SKM-1 (cell line): ENCODE results near the gene RAB13.

Experiments
- DNase-seq: peaks from one replicate; lab custom pipeline; 2025; ENCODE audit not compliant: unreplicated experiment; lab: John Stamatoyannopoulos, UW

RAB13 gene

DNA sequence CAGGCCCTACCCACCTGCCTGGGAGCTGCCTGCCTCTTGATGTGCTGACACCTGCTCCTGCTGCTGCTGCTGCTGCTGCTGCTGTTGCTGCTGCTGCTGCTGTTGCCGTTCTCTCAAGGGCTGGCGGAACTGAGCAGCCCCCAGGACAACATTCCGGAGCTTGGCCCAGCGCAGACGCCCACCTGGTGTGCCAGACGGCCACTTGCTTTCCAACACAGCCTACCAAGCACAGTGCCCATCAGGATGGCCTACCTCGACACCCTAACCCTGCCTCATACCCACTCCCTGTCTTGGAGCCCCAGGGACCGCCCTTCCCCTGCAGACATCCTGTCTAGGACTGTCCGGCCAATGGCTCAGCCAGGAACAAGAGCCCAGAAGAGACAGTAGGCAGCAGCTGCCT lies 51.4 kb downstream of the RAB13 start:
- DNase-seq, result no peak

DNA sequence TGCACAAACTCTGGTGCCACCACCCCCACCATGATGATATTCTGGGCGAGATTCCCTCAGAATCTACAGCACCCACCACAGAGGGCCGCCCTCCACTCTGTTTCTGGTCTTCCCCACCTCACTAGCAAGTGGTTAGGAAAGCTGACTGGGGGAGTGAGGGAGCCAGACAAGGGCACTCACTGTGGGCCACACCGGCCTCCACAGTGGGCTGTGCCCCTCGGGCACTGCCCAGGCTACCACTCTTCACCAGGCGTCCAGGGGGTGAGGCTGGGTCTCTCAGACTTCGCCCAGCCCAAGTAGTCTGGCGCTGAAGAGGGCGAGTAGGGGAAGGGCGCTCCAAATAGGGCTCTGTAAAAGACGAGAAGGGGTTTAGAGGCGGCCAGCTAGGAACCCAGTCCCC lies 52.2 kb downstream of the RAB13 start:
- DNase-seq, result no peak

DNA sequence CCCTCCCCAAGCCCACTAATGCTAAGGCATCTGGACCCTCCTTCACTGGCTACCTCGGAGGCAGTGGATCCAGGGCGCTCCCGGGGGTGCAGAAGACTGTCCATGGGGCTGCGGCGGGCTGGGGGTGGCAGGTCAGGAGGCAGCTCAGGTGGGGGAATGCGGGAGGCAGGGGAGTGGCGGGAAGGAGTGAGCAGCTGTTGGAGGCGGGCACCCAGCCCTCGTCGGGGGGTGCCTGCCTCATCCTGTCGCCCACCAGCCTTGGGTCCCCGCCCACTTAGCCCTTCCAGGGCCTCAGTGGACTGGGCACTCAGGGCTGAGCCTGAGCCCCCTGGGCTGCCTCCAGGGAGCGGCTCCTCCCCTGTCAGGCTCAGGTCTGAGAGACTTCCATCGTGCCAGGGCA lies 52.7 kb downstream of the RAB13 start:
- DNase-seq, result no peak

DNA sequence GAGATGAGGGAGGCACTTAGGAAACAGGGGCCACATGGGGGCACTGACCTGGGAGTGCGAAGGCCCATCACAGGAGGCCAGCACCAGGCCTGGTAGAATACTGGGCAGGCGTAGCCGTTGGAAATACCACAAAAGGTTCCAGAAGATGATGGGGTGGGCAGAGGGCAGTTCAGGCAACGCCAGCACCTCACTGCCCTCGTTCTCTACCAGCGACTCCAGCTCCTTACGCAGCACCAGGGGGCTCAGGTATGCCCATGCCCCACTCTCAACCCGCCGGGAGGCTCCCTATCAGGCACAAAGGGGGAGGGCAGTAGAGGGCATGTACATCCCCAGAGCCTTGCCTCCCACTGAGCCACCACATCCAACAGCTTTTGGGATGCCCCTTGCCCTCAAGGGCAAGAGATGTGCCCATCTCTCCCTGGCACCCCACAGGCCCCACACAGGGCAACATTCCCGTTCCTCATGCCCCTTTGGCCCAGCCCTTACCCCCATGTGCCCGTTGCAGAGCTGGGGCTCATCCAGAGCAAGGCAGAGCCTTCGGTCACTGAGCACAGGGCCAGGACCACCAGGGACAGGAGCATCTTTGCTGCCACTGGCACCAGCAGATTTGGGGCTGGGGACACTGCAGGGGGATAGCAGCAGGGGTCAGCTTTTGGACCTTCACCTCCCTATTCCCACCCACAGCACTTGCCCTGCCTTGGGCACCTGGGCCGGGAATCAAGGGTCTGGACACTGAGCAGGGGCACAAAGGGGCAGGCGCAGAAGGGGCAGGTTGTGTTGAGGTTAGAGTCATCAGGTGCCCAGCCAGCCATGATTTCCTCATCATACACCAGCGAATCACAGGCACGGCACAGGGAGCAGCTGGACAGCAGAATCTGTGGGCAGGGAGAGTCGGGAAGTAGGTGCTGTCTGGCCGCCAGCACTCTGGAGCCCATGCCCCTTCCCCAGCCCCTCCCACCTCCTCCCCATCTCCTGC lies 53.7 kb downstream of the RAB13 start:
- DNase-seq, result no peak
